ENCODE results near the gene GPHA2. TPM values are rescaled to one million over a fixed set of nuclear protein-coding genes. Genes with fewer than 3 reads are reported as not detected.

Gene GPHA2
- total and polyA plus RNA-seq, 2 of the 13 experiments (the other 11 are each of a cell fraction or from before 2014, with no cell fraction given) = 13.0 to 19.1 TPM

- TF ChIP-seq ZSCAN20 (CRISPR knock-in tag; IDR thresholded peaks at IDR 0.05; ENCODE audit: borderline replicate concordance) (no peak), PRDM10 (CRISPR knock-in tag; IDR thresholded peaks at IDR 0.05; ENCODE audit: low read depth) (no peak), ZBTB39 (CRISPR knock-in tag; IDR thresholded peaks at IDR 0.05) (no peak)
These were observed 10.8 kb downstream of the GPHA2 start (continued) for GRCh38 chr11:64924910-64925284.

DNA sequence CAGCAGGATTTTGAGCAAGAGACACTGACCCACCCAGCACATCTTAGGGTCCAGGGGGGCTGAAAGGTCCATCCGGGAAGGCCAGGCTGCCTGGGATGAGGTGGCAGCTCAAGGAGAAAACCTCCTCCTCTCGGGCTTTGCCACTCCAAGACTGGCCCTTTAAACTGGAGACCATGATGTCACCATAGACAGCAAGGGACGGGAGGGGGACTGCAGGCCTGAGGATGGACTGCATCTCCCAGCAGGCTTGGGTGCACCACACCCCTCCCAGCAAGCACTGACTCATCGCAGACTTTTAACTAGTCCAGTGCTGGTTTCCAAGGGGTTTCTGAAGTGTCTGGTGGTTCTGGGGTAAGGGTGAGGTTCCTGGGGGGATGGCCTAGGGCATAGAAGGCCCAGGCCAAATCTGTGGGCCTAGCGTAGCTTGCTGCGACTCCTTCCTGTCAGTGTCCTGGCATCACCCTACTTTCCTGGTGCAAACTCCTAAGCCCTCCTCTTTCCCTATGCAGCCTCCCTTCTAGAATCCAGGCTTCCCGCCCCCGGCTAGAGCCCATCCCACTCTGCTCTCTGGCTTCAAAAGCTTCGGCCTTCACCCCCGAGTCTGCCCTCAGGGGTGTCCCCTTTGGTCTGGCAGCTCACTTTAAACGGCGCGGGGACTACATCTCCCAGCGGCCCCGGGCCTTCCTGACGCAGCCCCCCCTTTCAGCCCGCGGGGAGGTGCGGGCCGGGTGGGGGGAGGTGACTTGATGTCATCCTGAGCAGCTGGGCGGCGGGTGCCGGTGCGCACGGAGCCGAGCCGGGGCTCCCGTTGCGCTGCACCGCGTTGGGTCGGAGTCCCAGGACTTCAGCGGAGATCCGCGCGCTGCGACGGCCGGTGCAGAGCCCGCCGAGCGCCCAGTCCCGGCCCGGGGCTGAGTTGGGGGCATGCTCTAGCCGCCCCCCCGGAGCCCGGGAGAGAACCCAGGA lies 11.5 kb downstream of the GPHA2 start, which contains the start of gene PPP2R5B:
TSS of gene PPP2R5B (plus strand) at position 746 of the 966 bp plus-strand sequence. CDS start 1,046 bp downstream, outside the sequence.
- CTCF ChIA-PET (ENCODE audit: low intra/inter-chr PET ratio, low total read pairs) = no interaction called here
- Histone ChIP-seq H3K36me3 (replicated peaks in 1 of 2; ENCODE audit: control insufficient read depth in 1 of 2, insufficient read depth in 2 of 2, low read length in 2 of 2) (no peaks in the 10 kb centered on the region), H3K9me3 (ENCODE audit: low read length) (no peaks in the 10 kb centered on the region), H3K9ac (ENCODE audit: insufficient read depth, low read depth, low read length) (peak within 1 kb of the TSS; percentile 81), H3K79me2 (ENCODE audit: insufficient read depth, low read length) (no peaks in the 10 kb centered on the region), H3K27me3 (ENCODE audit: control insufficient read depth in 1 of 2, insufficient read depth in 2 of 2, low read length in 2 of 2) (no peaks in the 10 kb centered on the region; a peak in 1 of 5 replicates), H3K4me3 (replicated peaks in 1 of 3; ENCODE audit: insufficient read depth in 1 of 3, low read depth in 2 of 3, low read length in 3 of 3) (peak within 1 kb of the TSS; percentile 58 to 80 (median 72)), H3K4me2 (ENCODE audit: low read depth, low read length) (peak within 1 kb of the TSS; percentile 99), H2AFZ (ENCODE audit: low read length) (peak within 1 kb of the TSS; percentile 88), H3K27ac (ENCODE audit: extremely low read length, insufficient read depth, low read length) (peak within 1 kb of the TSS; percentile 64), H4K20me1 (ENCODE audit: insufficient read depth, low read length) (no peaks in the 10 kb centered on the region), H3K4me1 (ENCODE audit: insufficient read depth, low read length) (peaks cover 44% of the 10 kb centered on the region)
- DNase-seq (ENCODE audit: low spot score) = peak; percentile 85
- intact Hi-C loops (cut with micrococcal nuclease; ENCODE audit: unreplicated experiment) (loop anchor here (2.0 kb wide), 1 partner anchor 73 kb away; the partner anchor contains the start of gene BATF2), in situ Hi-C loops (cut with HindIII; ENCODE audit: extremely low pct_ligation_motif_present, low pct_unique_long_range_greater_than_20kb) (no loop called here)
- peak; percentile 98 for FAIRE-seq
- no TSS peak for BruUV-seq (replicated peaks)
- POLR2A ChIA-PET = interaction anchor here (0.8 to 1.7 kb wide), 8 partner anchors 8 to 211 kb away, joined by 3 to 22 read pairs (median 4); partner anchors contain the start of genes BATF2 and GPHA2
- WGBS (ENCODE audit: low lambda C conversion rate) = 1% methylated on average over 11 of the region's 47 CpGs
- ATAC-seq = peak; percentile 94
- TF ChIP-seq ZMAT3 (CRISPR knock-in tag; conservative IDR thresholded peaks at IDR 0.05) = 0 out of 2 replicates have a peak, but pooled peaks have one; percentile 50
- TF ChIP-seq ZSCAN9 (CRISPR knock-in tag; IDR thresholded peaks at IDR 0.05; ENCODE audit: borderline replicate concordance) = no peak
- peak; percentile 45; the same call in 1 of the 2 replicates for TF ChIP-seq POLR2G (IDR thresholded peaks at IDR 0.05; ENCODE audit: low read depth, low read length)
- TF ChIP-seq MXI1 (IDR thresholded peaks at IDR 0.05; ENCODE audit: borderline replicate concordance, low read depth, low read length) = peak; percentile 82; the same call in 1 of the 3 replicates
- TF ChIP-seq FIP1L1 (IDR thresholded peaks at IDR 0.05; ENCODE audit: borderline replicate concordance, insufficient read depth, low read depth, low read length) = no peak
- no peak for TF ChIP-seq MAFK (conservative IDR thresholded peaks at IDR 0.05 in 1 of 2, IDR thresholded peaks at IDR 0.05 in 1 of 2; ENCODE audit: low read length in 2 of 2)
- peak; percentile 42; the same call in 1 of the 2 replicates for TF ChIP-seq ZBTB21 (CRISPR knock-in tag; IDR thresholded peaks at IDR 0.05)
- TF ChIP-seq, protein P1, sequence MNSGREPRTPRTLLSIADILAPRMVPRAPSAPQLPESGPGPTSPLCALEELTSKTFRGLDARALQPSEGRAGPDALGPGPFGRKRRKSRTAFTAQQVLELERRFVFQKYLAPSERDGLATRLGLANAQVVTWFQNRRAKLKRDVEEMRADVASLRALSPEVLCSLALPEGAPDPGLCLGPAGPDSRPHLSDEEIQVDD (CRISPR knock-in tag; IDR thresholded peaks at IDR 0.05; ENCODE audit: borderline replicate concordance) = no peak
- no peak for TF ChIP-seq ZNF235 (CRISPR knock-in tag; IDR thresholded peaks at IDR 0.05; ENCODE audit: borderline replicate concordance)
- 0 out of 2 replicates have a peak, but pooled peaks have one; percentile 31 for TF ChIP-seq ZNF124 (CRISPR knock-in tag; IDR thresholded peaks at IDR 0.05)

Measured in HepG2 (cell line).